ENCODE measurements around the gene CREBBP.

DNA sequence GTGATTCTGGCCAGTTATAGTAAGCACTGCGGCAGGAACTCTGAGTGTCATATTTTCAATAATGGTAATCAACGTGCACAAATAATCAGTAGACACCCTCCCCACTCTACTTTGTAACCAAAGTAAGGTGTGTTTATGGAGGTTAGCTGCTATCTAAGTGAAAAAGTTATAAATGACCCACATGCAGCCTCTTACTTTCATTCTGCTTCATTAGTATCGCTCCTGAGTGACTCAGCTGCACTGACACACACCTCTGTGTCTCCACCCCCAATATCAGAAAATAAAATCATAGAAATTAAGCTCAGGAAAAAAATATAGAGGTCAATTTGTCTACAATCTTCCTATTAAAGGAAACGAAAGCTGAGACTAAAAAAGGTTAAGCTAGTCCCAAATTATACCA lies 99.1 kb downstream of the CREBBP start:
- no peak for TF ChIP-seq POLR2A (IDR thresholded peaks at IDR 0.05; ENCODE audit: low read length)
- TF ChIP-seq GATA1 (IDR thresholded peaks at IDR 0.05; ENCODE audit: low read depth, low read length) = no peak

All from erythroblast (primary cell).